Uterus (tissue), 2 donors: Measurements from ENCODE around the gene AGXT.

Experiments used
- POLR2A ChIP-seq, 2 donors: fragments of 450-650 bp; IDR thresholded peaks; one replicate each; pipeline ENCODE4 v1.6.1; 2016; ENCODE audit warnings: antibody characterized with exemption in 2 of 2, mild to moderate bottlenecking in 1 of 2, moderate library complexity in 1 of 2
- TF ChIP-seq, protein P1 (sequence below), 4 experiments: fragments of 200-600 bp in 2 of 4; fragments of 450-650 bp in 2 of 4; sonication (generic) in 2 of 4; IDR thresholded peaks; one replicate each; pipeline ENCODE4 v1.5.1; 2016 to 2019; ENCODE audit warnings: antibody characterized with exemption in 4 of 4, mild to moderate bottlenecking in 2 of 4, moderate library complexity in 1 of 4

DNA sequence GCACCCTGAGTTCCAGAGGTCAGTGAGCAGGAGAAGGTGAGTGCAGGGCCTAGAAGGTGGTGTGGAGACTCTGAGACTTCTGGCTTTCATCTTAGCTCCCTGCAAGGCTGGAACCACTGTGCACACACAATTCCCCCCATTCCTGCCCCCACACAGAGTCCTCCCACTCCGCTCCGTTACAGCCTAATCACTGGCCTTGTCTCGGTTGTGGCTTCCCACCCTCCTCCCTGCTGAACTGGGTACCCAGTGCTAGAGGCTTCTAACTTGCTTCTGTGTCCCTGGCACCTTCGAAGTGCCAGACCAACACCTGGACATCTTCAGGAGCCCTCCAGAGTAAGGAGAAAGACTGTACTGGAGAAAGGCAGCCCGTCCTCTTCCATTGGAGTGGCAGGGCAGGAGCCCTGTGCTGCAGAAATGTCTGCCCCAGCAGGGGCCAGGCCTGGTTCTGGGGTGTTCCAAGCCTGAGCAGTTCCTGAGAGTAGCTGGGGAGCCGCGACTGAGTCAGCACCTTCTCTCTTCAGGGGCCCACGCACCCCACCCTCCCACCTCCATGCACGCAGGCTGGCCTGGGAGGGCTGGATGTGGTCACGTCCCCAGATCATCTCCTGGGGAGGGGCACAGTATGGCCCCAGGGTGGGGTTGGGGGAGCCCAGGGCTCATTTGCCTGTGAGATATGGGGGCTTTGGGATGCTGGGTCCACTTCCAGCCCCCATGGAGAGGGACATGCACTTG lies 60.9 kb downstream of the AGXT start:
- TF ChIP-seq, protein P1, sequence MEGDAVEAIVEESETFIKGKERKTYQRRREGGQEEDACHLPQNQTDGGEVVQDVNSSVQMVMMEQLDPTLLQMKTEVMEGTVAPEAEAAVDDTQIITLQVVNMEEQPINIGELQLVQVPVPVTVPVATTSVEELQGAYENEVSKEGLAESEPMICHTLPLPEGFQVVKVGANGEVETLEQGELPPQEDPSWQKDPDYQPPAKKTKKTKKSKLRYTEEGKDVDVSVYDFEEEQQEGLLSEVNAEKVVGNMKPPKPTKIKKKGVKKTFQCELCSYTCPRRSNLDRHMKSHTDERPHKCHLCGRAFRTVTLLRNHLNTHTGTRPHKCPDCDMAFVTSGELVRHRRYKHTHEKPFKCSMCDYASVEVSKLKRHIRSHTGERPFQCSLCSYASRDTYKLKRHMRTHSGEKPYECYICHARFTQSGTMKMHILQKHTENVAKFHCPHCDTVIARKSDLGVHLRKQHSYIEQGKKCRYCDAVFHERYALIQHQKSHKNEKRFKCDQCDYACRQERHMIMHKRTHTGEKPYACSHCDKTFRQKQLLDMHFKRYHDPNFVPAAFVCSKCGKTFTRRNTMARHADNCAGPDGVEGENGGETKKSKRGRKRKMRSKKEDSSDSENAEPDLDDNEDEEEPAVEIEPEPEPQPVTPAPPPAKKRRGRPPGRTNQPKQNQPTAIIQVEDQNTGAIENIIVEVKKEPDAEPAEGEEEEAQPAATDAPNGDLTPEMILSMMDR (IDR thresholded peaks at IDR 0.05), result no peak
- no peak for TF ChIP-seq POLR2A (IDR thresholded peaks at IDR 0.05)
